Right lobe of liver (tissue), 4 donors: Measurements from ENCODE around the gene C1orf52.

ENCODE experiments used
- POLR2A ChIP-seq: fragments of 450-650 bp; IDR thresholded peaks from one replicate; pipeline ENCODE4 v1.6.1; 2017; ENCODE audit warnings: antibody characterized with exemption, mild to moderate bottlenecking
- TF ChIP-seq, protein P1 (sequence below), 4 donors: fragments of 200-600 bp in 3 of 4; fragments of 450-650 bp in 1 of 4; IDR thresholded peaks; one replicate each; pipeline versions ENCODE4 v1.5.1 to v1.8.0; 2016 to 2022; ENCODE audit warnings: antibody characterized with exemption in 4 of 4, mild to moderate bottlenecking in 2 of 4
- donor health status: DM: no; HTN: no; CAD: no.
- donor health status: DM: no; HTN: no; CAD: no.
- donor health status: DM: no; HTN: yes; CAD: no.

DNA sequence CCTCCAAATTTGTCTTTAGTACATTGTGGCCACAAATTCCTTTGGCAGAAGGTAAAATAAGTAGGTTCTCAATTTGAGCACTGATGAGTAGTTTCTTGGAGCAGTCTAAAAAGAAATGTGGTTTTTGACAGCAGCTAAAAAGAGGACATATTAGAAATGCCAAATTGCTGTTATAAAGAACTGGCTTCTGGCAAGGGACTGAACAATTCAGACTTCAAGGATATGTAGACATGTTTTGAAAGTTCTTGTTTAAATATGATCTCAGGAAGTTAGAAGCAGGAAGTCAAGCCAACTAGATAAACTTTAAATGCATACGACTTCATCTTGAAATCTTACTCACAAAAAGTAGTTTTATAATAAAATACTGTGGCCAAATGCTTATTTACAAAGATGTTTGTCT, 18.8 kb downstream of the C1orf52 start:
- TF ChIP-seq, protein P1, sequence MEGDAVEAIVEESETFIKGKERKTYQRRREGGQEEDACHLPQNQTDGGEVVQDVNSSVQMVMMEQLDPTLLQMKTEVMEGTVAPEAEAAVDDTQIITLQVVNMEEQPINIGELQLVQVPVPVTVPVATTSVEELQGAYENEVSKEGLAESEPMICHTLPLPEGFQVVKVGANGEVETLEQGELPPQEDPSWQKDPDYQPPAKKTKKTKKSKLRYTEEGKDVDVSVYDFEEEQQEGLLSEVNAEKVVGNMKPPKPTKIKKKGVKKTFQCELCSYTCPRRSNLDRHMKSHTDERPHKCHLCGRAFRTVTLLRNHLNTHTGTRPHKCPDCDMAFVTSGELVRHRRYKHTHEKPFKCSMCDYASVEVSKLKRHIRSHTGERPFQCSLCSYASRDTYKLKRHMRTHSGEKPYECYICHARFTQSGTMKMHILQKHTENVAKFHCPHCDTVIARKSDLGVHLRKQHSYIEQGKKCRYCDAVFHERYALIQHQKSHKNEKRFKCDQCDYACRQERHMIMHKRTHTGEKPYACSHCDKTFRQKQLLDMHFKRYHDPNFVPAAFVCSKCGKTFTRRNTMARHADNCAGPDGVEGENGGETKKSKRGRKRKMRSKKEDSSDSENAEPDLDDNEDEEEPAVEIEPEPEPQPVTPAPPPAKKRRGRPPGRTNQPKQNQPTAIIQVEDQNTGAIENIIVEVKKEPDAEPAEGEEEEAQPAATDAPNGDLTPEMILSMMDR (IDR thresholded peaks at IDR 0.05): no peak
- no peak for TF ChIP-seq POLR2A
